ENCODE data around the gene IL18BP. TPM values are rescaled to one million over a fixed set of nuclear protein-coding genes. Genes with fewer than 3 reads are reported as not detected.

Gene IL18BP
- total and polyA plus RNA-seq, 10 of the 15 experiments (the other 5 are each of a cell fraction or from before 2014, with no cell fraction given), result 2.6 to 18.1 (median 10.7) TPM

GRCh38 chr11:72002841-72003775 is 4.4 kb downstream of the IL18BP start (continued):
- TF ChIP-seq ZBTB11 (CRISPR knock-in tag; IDR thresholded peaks at IDR 0.05) (no peak), SPI1 (IDR thresholded peaks at IDR 0.05; ENCODE audit: borderline replicate concordance, insufficient read depth, low read depth, low read length) (no peak), POLR2AphosphoS5 (IDR thresholded peaks at IDR 0.05; ENCODE audit: low read length) (peak; percentile 61; the same call in 1 of the 2 replicates), RAD51 (IDR thresholded peaks at IDR 0.05) (no peak)

- ATAC-seq (no peak), FAIRE-seq (no peak), DNase-seq (ENCODE audit: low read depth, low spot score) (no peak)
- intact Hi-C loops (cut with micrococcal nuclease; ENCODE audit: unreplicated experiment), result no loop called here
- in situ Hi-C loops (cut with MboI), result no loop called here
- Histone ChIP-seq H3K4me3 (no peak overlapping the region), H3K9ac (ENCODE audit: control insufficient read depth, insufficient read depth, low read length) (no peak overlapping the region), H3K9me3 (replicated peaks; ENCODE audit: control insufficient read depth, insufficient read depth, low read length) (no peaks in the 10 kb centered on the region), H4K20me1 (ENCODE audit: control insufficient read depth, insufficient read depth) (no peaks in the 10 kb centered on the region), H3K79me2 (ENCODE audit: control insufficient read depth, insufficient read depth, low read length) (peaks cover 9% of the 10 kb centered on the region), H3K27ac (ENCODE audit: control insufficient read depth, insufficient read depth) (no peak overlapping the region), H3K27me3 (replicated peaks in 1 of 2; ENCODE audit: control insufficient read depth in 2 of 2, insufficient read depth in 2 of 2, low read length in 1 of 2) (no peaks in the 10 kb centered on the region), H3K36me3 (ENCODE audit: control insufficient read depth in 2 of 2, insufficient read depth in 2 of 2, low read length in 1 of 2) (peaks cover 47 to 70% of the 10 kb centered on the region in 2 experiments; a peak in 3 of 4 replicates), H3K4me2 (ENCODE audit: control insufficient read depth, insufficient read depth) (no peak overlapping the region), H3K4me1 (ENCODE audit: control insufficient read depth, insufficient read depth, low read length) (peaks cover 10% of the 10 kb centered on the region), H2AFZ (ENCODE audit: control insufficient read depth, low read depth, low read length) (no peak overlapping the region)
- ChIA-PET CTCF (interaction anchor here (0.7 to 1.4 kb wide), 3 partner anchors 12 to 25 kb away, joined by 3 to 4 read pairs (median 3); no protein-coding TSS in a partner anchor), POLR2A (no interaction called here), SMC1A (ENCODE audit: uncharacterized antibody, unreplicated experiment) (interaction anchor here (1.2 kb wide), 1 partner anchor 18 kb away, joined by 3 read pairs; no protein-coding TSS in a partner anchor), RAD21 (ENCODE audit: unreplicated experiment) (interaction anchor here (0.8 to 1.0 kb wide), 2 partner anchors 26 to 72 kb away, joined by 3 to 4 read pairs; no protein-coding TSS in a partner anchor)
- BruUV-seq (replicated peaks), result no TSS peak
- 98% methylated on average over 20 of the region's 20 CpGs for WGBS (ENCODE audit: insufficient coverage, insufficient replicate concordance, low lambda C conversion rate, missing lambda C conversion rate)
- TF ChIP-seq CUX1 (IDR thresholded peaks at IDR 0.05; ENCODE audit: insufficient replicate concordance, low read depth, low read length) (no peak), YBX1 (IDR thresholded peaks at IDR 0.05) (no peak), BCL3 (IDR thresholded peaks at IDR 0.05; ENCODE audit: borderline replicate concordance, insufficient read depth, low read depth, low read length, poor library complexity, severe bottlenecking) (peak; percentile 27), MYB (IDR thresholded peaks at IDR 0.05; ENCODE audit: borderline replicate concordance, low read depth, low read length) (no peak), ZNF384 (IDR thresholded peaks at IDR 0.05; ENCODE audit: borderline replicate concordance, low read depth, low read length) (no peak)
These were observed 5.1 kb downstream of the IL18BP start for GRCh38 chr11:72003776-72004171.

All from GM12878 (cell line).